GM12873 (cell line): ENCODE measurements around the gene EPYC.

Experiments used
- TF ChIP-seq, protein P1 (sequence below): IDR thresholded peaks from 2 replicates; pipeline ENCODE4 v1.5.1; 2012; ENCODE audit warnings: low read depth, mild to moderate bottlenecking, moderate library complexity, low read length, control low read depth; ENCODE audit not compliant: insufficient read depth; ENCODE audit errors: missing control alignments

EPYC gene, protein sequence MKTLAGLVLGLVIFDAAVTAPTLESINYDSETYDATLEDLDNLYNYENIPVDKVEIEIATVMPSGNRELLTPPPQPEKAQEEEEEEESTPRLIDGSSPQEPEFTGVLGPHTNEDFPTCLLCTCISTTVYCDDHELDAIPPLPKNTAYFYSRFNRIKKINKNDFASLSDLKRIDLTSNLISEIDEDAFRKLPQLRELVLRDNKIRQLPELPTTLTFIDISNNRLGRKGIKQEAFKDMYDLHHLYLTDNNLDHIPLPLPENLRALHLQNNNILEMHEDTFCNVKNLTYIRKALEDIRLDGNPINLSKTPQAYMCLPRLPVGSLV

DNA sequence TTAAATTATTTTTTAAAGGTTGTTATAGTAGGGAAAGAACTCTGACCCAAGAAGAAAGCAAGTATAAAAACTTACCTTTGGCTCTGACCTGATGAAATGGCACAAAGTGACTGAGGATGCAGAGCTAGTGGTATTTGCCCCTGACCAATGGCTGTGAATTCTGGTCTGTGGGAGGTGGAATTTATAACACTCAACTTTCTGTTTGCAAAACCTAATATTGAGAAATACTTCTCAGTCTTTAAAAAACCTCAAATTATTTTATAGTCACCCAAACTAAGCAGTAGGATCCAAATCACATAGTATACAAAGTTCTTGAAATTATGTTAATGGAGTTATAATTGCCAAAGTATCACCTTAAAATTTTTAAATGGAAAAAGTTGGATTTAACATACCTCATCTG lies at the start of gene EPYC:
EPYC (minus strand) TSS at position 101 of the 400 bp plus-strand sequence. CDS start 2,407 bp downstream, outside the sequence.
- TF ChIP-seq, protein P1, sequence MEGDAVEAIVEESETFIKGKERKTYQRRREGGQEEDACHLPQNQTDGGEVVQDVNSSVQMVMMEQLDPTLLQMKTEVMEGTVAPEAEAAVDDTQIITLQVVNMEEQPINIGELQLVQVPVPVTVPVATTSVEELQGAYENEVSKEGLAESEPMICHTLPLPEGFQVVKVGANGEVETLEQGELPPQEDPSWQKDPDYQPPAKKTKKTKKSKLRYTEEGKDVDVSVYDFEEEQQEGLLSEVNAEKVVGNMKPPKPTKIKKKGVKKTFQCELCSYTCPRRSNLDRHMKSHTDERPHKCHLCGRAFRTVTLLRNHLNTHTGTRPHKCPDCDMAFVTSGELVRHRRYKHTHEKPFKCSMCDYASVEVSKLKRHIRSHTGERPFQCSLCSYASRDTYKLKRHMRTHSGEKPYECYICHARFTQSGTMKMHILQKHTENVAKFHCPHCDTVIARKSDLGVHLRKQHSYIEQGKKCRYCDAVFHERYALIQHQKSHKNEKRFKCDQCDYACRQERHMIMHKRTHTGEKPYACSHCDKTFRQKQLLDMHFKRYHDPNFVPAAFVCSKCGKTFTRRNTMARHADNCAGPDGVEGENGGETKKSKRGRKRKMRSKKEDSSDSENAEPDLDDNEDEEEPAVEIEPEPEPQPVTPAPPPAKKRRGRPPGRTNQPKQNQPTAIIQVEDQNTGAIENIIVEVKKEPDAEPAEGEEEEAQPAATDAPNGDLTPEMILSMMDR: no peak

DNA sequence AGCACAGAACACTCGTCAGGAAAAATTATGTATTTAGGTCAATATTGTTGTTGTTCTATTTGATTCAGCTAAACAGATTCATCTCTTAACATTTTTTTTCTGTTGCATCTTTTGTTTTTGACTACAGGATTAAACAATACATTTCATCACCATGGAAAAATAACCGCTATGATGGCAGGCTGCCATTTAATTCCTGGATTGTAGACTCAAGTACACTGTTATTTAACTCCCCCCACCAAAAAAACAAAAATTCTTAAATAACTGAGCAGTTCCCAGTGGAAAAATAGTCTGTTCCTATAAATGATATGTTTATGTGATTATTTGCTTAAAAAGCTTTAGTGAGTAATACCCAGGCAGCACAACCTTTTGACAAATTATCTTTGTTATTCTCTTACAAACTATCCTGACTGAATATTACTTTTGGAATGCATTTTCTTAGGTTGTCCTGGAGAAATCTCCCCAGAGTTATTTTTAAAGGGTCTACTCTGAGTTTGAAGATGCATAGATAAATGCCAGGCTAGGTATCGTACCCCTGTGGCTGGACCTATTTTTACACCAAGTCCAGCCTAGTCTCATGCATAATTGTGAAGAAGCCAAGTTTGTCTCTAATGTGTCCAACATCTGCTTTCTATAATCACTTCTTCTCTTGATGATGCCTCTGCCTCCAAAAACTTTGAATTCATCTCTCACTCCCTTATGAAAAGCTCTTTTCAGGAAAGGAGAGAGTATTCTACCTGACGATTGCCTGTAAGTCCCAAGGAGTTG lies 49.4 kb upstream of the EPYC start:
- TF ChIP-seq, protein P1: no peak

DNA sequence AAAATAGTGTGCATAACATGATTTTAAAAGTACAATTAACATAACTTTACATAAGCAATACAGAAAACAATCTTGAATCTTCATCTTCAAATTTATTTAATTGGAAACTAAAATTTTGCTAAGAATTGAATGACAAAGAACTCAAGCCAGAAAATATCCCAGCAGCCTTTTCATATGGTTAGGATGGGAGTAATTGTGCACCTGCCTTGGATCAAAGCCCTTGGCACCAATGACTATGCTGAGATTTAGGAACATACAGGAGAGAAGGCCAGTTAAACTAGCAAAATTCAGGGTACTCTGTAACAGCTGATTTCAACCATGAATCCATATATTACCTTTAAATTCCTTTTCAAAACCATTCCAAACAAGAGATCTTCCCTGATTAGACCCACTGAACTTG lies 47.3 kb upstream of the EPYC start:
- TF ChIP-seq, protein P1: no peak

DNA sequence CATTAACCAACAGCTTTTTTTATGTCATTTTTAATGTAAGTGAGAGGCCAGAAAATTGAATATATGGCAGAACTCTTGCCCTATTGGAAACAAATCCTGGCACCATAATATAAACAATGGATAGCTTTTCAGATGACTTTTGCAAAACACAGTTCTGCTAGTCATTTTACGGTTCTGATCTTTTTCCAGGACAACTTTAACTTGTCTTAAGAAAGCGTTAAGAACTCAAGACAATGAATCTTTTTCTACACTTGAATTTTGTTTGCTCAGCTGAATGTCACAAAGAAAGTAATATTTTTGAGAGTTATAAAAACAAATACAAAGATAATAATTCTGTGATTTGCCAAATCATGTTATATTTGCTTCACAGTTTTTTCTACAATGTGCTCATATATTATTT lies 39.8 kb upstream of the EPYC start:
- TF ChIP-seq, protein P1: no peak

DNA sequence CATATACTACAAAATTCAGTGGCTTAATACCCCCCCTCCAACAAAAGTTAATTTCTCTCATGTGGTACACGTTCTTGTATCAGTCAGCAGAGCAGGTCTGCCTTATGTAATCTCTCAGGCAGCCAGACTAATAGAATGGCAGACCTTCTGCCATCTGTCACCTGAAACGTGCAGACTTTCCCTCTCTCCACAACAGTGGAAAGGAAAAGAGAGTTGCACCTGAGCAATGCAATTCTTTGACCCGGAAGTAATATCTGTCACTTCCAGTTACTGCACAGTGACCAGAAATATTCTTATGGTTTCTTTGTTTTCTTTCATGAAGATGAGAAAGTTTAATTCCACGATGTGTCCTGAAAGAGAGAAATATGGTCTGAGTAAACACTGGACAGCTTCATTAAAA lies 38.6 kb upstream of the EPYC start:
- TF ChIP-seq, protein P1: no peak

DNA sequence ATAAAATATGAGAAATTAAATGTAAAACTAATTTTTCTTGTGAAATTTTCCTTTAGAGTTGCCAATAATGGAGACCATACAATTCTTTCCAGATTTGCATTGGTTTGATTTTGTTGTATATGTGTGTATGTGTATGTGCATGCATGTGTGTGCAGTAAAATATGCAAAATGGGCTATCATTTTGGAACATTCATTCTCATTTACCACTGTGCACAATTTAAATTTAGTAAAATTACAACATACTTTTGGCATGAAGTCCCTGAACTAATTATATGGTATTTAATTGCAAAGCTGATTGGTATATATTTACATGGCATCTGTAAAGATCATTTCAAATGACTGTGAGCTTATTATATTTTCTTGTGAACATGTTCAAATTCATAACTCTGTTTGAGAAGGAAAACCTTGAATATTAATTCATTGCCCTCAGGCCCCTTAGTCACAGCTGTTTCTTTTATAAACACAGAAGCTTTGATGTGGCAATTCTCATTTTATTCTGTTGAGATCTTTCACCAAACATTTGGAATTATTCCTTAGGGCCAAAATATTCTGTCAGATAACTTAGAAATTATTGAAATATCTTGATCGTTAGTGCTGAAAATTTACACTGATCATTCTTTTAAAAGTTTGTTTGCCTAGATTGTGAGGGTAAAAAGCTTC lies 35.5 kb upstream of the EPYC start:
- TF ChIP-seq, protein P1: no peak

DNA sequence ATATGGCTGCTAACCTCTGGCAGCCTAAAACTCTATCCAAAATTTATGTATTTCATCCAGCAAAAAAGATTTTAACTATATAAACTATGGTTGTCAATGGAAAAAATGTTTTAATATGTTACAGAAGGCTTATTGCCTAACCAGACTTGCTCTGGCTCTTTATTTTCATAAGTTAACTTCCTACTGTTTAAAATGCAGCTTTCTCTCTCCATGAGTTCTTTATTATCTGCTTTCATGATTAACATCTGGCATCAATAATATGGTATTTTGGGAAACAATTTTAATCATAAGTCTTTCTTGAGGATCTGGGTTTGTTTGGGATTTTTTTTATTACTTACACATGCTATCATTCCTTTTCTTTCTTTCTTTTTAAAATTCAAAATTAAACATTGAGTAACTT lies 32.5 kb upstream of the EPYC start:
- TF ChIP-seq, protein P1: no peak
